GM18517 (cell line): ENCODE measurements around the gene CCDC148.
"Not testable (repeated sequence)": the region's sequence is repeated elsewhere in the genome, so short reads cannot be mapped to it uniquely, and the experiment has no call there.

ENCODE experiments used
- ATAC-seq: cut with Tn5 transposase; IDR thresholded peaks from one replicate; pipeline ENCODE4 v1.9.1; 2021; ENCODE audit warnings: mild to moderate bottlenecking, moderate library complexity; ENCODE audit not compliant: unreplicated experiment

Gene CCDC148

GRCh38 chr2:158439062-158439461, 17.5 kb downstream of the CCDC148 start:
- not testable (repeated sequence) for ATAC-seq

GRCh38 chr2:158433716-158434115, 22.8 kb downstream of the CCDC148 start:
- not testable (repeated sequence) for ATAC-seq

- ATAC-seq, result no peak
These were observed 24.4 kb downstream of the CCDC148 start for GRCh38 chr2:158432117-158432516.

- ATAC-seq, result no peak
These were observed 42.0 kb downstream of the CCDC148 start for GRCh38 chr2:158414538-158414937.

GRCh38 chr2:158413581-158413980, 43.0 kb downstream of the CCDC148 start:
- no peak for ATAC-seq

- ATAC-seq, result no peak
These were observed 44.3 kb downstream of the CCDC148 start for GRCh38 chr2:158412206-158412605.

GRCh38 chr2:158411748-158412147, 44.8 kb downstream of the CCDC148 start:
- no peak for ATAC-seq

GRCh38 chr2:158410132-158410531, 46.4 kb downstream of the CCDC148 start:
- no peak for ATAC-seq

- ATAC-seq, result no peak
These were observed 49.5 kb downstream of the CCDC148 start for GRCh38 chr2:158407031-158407430.

- no peak for ATAC-seq
These were observed 51.2 kb downstream of the CCDC148 start for GRCh38 chr2:158405341-158405740.

GRCh38 chr2:158403237-158403636, 53.3 kb downstream of the CCDC148 start:
- no peak for ATAC-seq

- no peak for ATAC-seq
These were observed 53.9 kb downstream of the CCDC148 start for GRCh38 chr2:158402665-158403064.

GRCh38 chr2:158395166-158395565, 61.4 kb downstream of the CCDC148 start:
- no peak for ATAC-seq

- no peak for ATAC-seq
These were observed 62.1 kb downstream of the CCDC148 start for GRCh38 chr2:158394453-158394852.

- no peak for ATAC-seq
These were observed 62.7 kb downstream of the CCDC148 start for GRCh38 chr2:158393886-158394285.

- no peak for ATAC-seq
These were observed 63.9 kb downstream of the CCDC148 start for GRCh38 chr2:158392687-158393086.

- no peak for ATAC-seq
These were observed 64.7 kb downstream of the CCDC148 start for GRCh38 chr2:158391876-158392275.

GRCh38 chr2:158391361-158391760, 65.2 kb downstream of the CCDC148 start:
- ATAC-seq, result no peak

GRCh38 chr2:158388159-158388558, 68.4 kb downstream of the CCDC148 start:
- no peak for ATAC-seq

- ATAC-seq, result no peak
These were observed 70.9 kb downstream of the CCDC148 start for GRCh38 chr2:158385646-158386045.

GRCh38 chr2:158381978-158382377, 74.6 kb downstream of the CCDC148 start:
- no peak for ATAC-seq

- ATAC-seq, result no peak
These were observed 75.3 kb downstream of the CCDC148 start for GRCh38 chr2:158381205-158381604.

- no peak for ATAC-seq
These were observed 75.8 kb downstream of the CCDC148 start for GRCh38 chr2:158380746-158381145.

- no peak for ATAC-seq
These were observed 77.6 kb downstream of the CCDC148 start for GRCh38 chr2:158378926-158379325.
